ENCODE results near the gene ZNF628.

The ZNF628 gene

DNA sequence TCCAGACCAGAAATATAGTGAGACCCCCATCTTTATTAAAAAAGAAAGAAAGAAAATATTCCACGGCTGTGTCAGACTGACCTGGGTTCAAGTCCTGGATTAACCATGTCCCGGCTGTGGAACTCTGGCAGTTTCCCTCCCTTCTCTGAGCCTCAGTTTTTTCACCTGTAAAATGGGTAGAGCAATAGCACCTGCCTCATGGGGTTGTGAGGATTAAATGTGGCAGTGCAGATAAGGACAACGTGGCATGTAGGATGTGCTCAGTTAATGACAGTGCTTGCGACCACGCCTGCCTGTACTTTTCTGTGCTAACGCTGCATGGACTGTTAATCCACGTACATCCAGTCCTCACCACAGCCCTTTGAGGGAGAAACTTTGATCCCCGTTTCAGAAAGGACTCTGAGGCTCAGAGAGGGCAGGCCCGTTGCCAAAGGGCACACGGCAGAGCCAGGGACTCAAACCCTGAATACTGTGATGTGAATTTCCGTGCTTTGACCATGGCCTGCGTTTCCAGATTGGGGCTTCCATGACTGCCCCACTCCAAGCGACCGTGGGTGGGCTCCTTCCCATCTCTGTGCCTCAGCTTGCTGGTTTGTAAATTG is 44.4 kb downstream of the ZNF628 start:
- no peak overlapping the region for H3K4me3 ChIP-seq (ENCODE audit: low read depth, low read length)
- TF ChIP-seq CTCF (IDR thresholded peaks at IDR 0.05; ENCODE audit: borderline replicate concordance, insufficient read depth, low read depth, low read length), result no peak

- TF ChIP-seq CTCF (IDR thresholded peaks at IDR 0.05; ENCODE audit: borderline replicate concordance, insufficient read depth, low read depth, low read length), result no peak
- H3K4me3 ChIP-seq (ENCODE audit: low read depth, low read length), result no peak overlapping the region
Observed at GRCh38 chr19:55525289-55526101, 49.1 kb downstream of the ZNF628 start.

GRCh38 chr19:55526216-55527196 is 50.1 kb downstream of the ZNF628 start:
- no peak overlapping the region for H3K4me3 ChIP-seq (ENCODE audit: low read depth, low read length)
- no peak for TF ChIP-seq CTCF (IDR thresholded peaks at IDR 0.05; ENCODE audit: borderline replicate concordance, insufficient read depth, low read depth, low read length)

DNA sequence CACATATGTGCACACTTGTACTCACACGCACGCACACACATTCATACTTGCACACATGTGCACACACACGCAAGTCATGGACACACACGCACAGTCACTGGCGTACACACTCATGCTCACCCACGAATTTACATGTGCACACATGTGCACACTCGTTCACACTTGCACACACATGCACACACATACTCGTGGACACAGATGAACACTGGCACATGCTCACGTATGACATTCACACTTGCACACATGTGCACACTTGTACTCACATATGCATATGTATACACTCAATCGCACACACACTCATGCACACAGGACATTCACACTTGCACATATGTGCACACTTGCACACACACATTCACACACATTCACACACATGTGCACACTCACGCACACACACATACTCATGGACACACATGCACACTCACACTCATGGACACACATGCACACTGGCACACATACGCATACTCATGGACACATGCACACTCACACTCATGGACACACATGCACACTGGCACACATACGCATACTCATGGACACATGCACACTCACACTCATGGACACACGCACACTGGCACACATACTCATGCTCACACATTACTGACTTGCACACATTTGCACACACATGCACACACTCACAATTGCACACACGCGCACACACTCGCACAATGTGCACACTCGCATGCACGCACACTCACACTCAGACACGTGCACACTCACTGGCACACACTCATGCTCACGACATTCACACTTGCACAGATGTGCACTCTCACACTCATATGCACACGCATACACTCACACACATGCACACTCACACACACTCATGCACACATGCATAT is 51.0 kb downstream of the ZNF628 start:
- H3K4me3 ChIP-seq (ENCODE audit: low read depth, low read length), result no peak overlapping the region

GRCh38 chr19:55528030-55528803 is 51.8 kb downstream of the ZNF628 start:
- TF ChIP-seq CTCF (IDR thresholded peaks at IDR 0.05; ENCODE audit: borderline replicate concordance, insufficient read depth, low read depth, low read length), result no peak
- no peak overlapping the region for H3K4me3 ChIP-seq (ENCODE audit: low read depth, low read length)

More for the DNA sequence above, 51.0 kb downstream of the ZNF628 start:
- TF ChIP-seq CTCF (IDR thresholded peaks at IDR 0.05; ENCODE audit: borderline replicate concordance, insufficient read depth, low read depth, low read length), result no peak

Measured in GM12875 (cell line).